Mucosa of descending colon (tissue), 3 donors: ENCODE results near the gene NTN1. TPM values are rescaled to one million over a fixed set of nuclear protein-coding genes. Genes with fewer than 3 reads are reported as not detected.

ENCODE experiments used
- ATAC-seq: fragments of 200-7000 bp; cut with Tn5 transposase; one replicate; pipeline ENCODE4 v1.9.1; 2020; ENCODE audit warnings: mild to moderate bottlenecking, moderate library complexity
- DNase-seq, 3 donors: peaks; one replicate each; pipeline ENCODE4 v3.0.0-alpha.2; 2020
- H3K36me3 ChIP-seq: fragments of 200-600 bp; one replicate; pipeline ENCODE4 v1.8.0; 2021; ENCODE audit warnings: low read depth, mild to moderate bottlenecking
- H3K4me1 ChIP-seq: fragments of 200-600 bp; one replicate; pipeline ENCODE4 v1.8.0; 2021; ENCODE audit warnings: low read depth, mild to moderate bottlenecking
- H3K4me3 ChIP-seq: fragments of 200-600 bp; one replicate; pipeline ENCODE4 v1.8.0; 2021; ENCODE audit warnings: mild to moderate bottlenecking
- H3K9me3 ChIP-seq: fragments of 200-600 bp; one replicate; pipeline ENCODE4 v1.8.0; 2021; ENCODE audit warnings: mild to moderate bottlenecking
- intact Hi-C, 2 donors: fragments of 100-400 bp; cut with DNase I in 1 of 2; cut with micrococcal nuclease in 1 of 2; formaldehyde crosslinking; loops; one replicate each; pipeline versions ENCODE4 v1.11.0 to v1.11.1; 2022; cut with DNase I, micrococcal nuclease
- total RNA-seq, 3 donors: library from RNA; stranded (reverse); fragmentation: NEBNext Ultra II Directional in 2 of 3; extraction: Animal tissue kit (Norgen Biotek cat#: 25700) in 2 of 3; gene quantifications; one replicate each; pipeline versions ENCODE4 v1.2.1 to v1.2.4, GENCODE V29; 2021 to 2023
- TF ChIP-seq, protein P1 (sequence below): fragments of 200-600 bp; IDR thresholded peaks from one replicate; pipeline ENCODE4 v1.8.0; 2022; ENCODE audit warnings: antibody characterized with exemption, mild to moderate bottlenecking
- donor health status: DM: no; HTN: no; CAD: no; lungs with moderate emphysema.
- donor health status: DM: no; HTN: no; CAD: no.
- donor health status: DM: no; HTN: yes; CAD: no.

NTN1 gene
- total RNA-seq, 3 donors from 2014 or later: 3.7 to 61.8 (median 4.0) TPM

DNA sequence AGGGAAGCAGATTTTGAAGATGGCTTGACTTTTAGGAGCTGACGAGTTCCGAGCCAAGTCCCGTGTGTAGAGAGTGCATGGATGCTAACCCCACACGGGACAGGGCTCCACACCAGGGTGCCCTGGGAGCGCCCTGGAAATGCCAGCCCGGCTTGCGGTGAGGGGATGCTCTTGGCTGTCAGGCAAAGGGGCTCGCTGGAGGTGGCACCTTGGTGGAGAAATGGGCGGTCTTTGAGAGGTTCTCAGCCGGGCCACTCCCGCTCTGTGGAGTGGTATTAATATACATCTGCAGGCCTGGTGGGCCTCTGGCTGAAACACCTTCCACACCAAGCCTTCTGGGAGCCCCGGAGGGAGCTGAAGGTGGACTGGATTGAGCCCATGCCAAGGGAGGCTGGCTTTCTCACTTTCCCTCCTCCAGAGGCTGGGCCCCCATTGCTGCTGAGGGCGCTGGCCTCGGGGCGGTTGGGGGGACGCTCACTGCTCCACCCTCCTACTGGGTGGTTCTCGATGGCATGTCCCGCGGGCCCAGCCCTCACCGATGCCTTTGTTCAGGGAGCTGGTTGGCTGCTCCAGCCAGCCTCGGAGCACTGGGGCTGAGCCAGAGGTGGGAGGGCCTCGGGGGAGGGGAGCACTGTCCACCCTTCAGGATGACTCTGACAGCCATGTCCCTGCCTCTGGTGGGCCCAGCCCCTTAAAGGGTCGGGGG is 210.3 kb downstream of the NTN1 start:
- H3K4me1 ChIP-seq: no peaks in the 10 kb centered on the region
- ATAC-seq: no peak
- H3K36me3 ChIP-seq: no peaks in the 10 kb centered on the region
- TF ChIP-seq, protein P1, sequence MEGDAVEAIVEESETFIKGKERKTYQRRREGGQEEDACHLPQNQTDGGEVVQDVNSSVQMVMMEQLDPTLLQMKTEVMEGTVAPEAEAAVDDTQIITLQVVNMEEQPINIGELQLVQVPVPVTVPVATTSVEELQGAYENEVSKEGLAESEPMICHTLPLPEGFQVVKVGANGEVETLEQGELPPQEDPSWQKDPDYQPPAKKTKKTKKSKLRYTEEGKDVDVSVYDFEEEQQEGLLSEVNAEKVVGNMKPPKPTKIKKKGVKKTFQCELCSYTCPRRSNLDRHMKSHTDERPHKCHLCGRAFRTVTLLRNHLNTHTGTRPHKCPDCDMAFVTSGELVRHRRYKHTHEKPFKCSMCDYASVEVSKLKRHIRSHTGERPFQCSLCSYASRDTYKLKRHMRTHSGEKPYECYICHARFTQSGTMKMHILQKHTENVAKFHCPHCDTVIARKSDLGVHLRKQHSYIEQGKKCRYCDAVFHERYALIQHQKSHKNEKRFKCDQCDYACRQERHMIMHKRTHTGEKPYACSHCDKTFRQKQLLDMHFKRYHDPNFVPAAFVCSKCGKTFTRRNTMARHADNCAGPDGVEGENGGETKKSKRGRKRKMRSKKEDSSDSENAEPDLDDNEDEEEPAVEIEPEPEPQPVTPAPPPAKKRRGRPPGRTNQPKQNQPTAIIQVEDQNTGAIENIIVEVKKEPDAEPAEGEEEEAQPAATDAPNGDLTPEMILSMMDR: no peak
- peak in 1 of 3 donors; percentile 52 for DNase-seq
- no peaks in the 10 kb centered on the region for H3K9me3 ChIP-seq
- intact Hi-C loops: no loop called here
- no peak overlapping the region for H3K4me3 ChIP-seq

DNA sequence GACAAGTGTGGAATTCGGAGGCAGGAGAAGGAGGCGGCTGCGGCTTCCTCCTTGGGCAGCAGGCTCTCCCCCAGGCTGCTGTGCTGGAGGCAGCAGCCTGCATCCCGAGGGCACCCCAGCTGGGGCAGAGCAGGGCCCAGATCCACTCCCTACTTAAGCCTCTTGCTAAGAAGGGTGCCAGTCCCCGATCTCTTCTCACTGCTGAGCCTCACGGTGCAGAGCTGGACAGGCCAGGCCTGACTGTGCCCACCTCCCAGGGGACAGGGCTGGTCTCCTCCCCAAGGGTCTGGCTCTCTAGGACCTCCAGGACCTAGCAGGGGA is 210.8 kb downstream of the NTN1 start:
- Histone ChIP-seq H3K36me3 (no peaks in the 10 kb centered on the region), H3K4me1 (no peaks in the 10 kb centered on the region), H3K4me3 (no peak overlapping the region), H3K9me3 (no peaks in the 10 kb centered on the region)
- ATAC-seq (no peak), DNase-seq (no peak)
- TF ChIP-seq, protein P1: no peak
- intact Hi-C loops: no loop called here

DNA sequence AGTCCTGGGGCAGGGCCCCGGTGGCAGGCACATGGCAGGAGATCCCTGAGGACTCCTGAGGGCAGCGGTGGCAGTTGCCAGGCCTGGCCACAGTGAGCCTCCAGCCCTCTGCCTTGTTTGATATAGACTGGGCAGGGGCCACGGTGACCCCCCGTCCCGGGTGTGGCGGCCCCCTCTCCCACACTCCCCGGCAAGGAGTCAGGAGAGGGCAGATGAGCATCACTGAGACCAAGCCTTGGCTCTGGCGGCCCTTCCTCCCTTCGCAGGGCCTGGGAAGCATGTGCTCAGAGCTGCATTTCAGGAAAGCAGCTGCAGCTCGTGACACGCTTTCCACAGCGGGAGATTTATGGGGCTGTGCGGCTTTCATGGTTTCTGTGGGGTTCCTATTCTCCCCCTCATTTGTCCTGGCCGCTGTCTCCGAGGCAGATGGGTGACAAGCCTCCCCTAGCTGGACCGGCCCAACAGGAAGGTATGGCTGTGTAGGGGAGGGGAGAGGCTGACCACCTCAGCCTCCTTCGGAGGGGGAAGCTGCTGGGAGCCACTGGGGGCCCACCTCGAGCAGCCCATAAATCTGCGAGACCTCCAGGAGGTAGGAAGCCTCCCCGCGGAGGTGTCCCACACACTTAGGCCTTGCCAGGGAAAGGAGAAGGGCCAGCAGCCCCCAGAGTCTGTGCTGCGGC is 211.4 kb downstream of the NTN1 start:
- Histone ChIP-seq H3K9me3 (no peaks in the 10 kb centered on the region), H3K4me1 (no peaks in the 10 kb centered on the region), H3K4me3 (no peak overlapping the region), H3K36me3 (no peaks in the 10 kb centered on the region)
- TF ChIP-seq, protein P1: no peak
- intact Hi-C loops: no loop called here
- no peak for ATAC-seq
- DNase-seq: peak in 2 of 3 donors; percentile 27 to 48

DNA sequence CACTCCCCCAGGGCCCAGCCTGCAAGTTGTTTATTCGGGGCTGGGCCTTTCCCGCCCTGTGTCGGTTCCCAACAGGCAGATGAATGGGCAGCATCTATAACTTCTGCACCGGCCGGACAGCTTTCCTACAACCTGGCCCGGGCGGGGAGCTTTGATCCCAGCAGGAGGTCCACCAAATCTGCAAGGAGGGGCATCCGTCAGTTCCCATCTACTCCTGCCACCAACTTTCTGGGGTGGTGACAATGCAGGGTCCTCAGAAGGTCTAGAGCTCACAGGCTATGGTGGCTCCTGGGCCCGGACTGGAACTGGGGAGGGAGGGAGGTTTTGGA is 211.9 kb downstream of the NTN1 start:
- intact Hi-C loops: no loop called here
- no peaks in the 10 kb centered on the region for H3K9me3 ChIP-seq
- H3K36me3 ChIP-seq: no peaks in the 10 kb centered on the region
- ATAC-seq: no peak
- TF ChIP-seq, protein P1: no peak
- no peaks in the 10 kb centered on the region for H3K4me1 ChIP-seq
- H3K4me3 ChIP-seq: no peak overlapping the region
- DNase-seq: peak in 1 of 3 donors; percentile 21

DNA sequence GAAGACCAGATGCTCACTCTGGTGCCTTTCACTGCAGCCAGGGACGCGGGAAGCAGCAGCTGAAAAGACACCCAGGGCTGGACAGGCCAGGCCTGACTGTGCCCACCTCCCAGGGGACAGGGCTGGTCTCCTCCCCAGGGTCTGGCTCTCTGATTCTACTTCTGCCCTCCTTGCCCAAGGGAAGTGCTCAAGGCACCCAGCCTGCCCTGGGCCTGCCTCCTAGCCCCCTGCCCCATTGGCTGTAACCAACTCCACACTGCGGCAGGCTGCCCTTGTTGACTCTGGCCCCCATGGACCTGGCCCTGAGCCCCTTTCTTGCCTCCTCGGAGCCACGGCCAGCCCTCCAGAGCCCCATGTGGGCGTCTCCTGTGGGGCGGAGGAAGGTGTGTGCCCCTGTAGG is 212.5 kb downstream of the NTN1 start:
- ATAC-seq (no peak), DNase-seq (peak in 1 of 3 donors; percentile 40)
- no peaks in the 10 kb centered on the region for H3K36me3 ChIP-seq
- no peaks in the 10 kb centered on the region for H3K9me3 ChIP-seq
- intact Hi-C loops: no loop called here
- TF ChIP-seq, protein P1: no peak
- peaks cover under 1% of the 10 kb centered on the region for H3K4me1 ChIP-seq
- H3K4me3 ChIP-seq: no peak overlapping the region
